NCI-H1092 treated with DMSO at 0.1 percent for 48 hours (cell line): ENCODE results near the gene PRKCE.

Experiments used
- DNase-seq: peaks from one replicate; lab custom pipeline; 2025; lab: John Stamatoyannopoulos, UW

Gene PRKCE

GRCh38 chr2:45936623-45936979 is 285.1 kb downstream of the PRKCE start:
- DNase-seq: no peak

- DNase-seq: no peak
These were observed 286.5 kb downstream of the PRKCE start for GRCh38 chr2:45937990-45938389.

GRCh38 chr2:45938649-45939511 is 287.4 kb downstream of the PRKCE start:
- no peak for DNase-seq

- no peak for DNase-seq
These were observed 290.2 kb downstream of the PRKCE start for GRCh38 chr2:45941531-45942236.

GRCh38 chr2:45942237-45942738 is 290.8 kb downstream of the PRKCE start:
- no peak for DNase-seq

GRCh38 chr2:45943219-45944044 is 292.0 kb downstream of the PRKCE start:
- no peak for DNase-seq

GRCh38 chr2:45944074-45944473 is 292.6 kb downstream of the PRKCE start:
- DNase-seq: no peak

GRCh38 chr2:45945302-45945717 is 293.8 kb downstream of the PRKCE start:
- no peak for DNase-seq

GRCh38 chr2:45946023-45946422 is 294.5 kb downstream of the PRKCE start:
- DNase-seq: no peak

GRCh38 chr2:45950606-45951005 is 299.1 kb downstream of the PRKCE start:
- DNase-seq: no peak

- DNase-seq: no peak
These were observed 299.7 kb downstream of the PRKCE start for GRCh38 chr2:45951025-45951727.

GRCh38 chr2:45952591-45952990 is 301.1 kb downstream of the PRKCE start:
- no peak for DNase-seq

- no peak for DNase-seq
These were observed 302.0 kb downstream of the PRKCE start for GRCh38 chr2:45953376-45954027.

GRCh38 chr2:45954233-45954850 is 302.9 kb downstream of the PRKCE start:
- no peak for DNase-seq

GRCh38 chr2:45957533-45958227 is 306.2 kb downstream of the PRKCE start:
- no peak for DNase-seq

GRCh38 chr2:45960057-45960863 is 308.8 kb downstream of the PRKCE start:
- DNase-seq: no peak

GRCh38 chr2:45962177-45962921 is 310.9 kb downstream of the PRKCE start:
- peak; percentile 22 for DNase-seq

GRCh38 chr2:45963816-45964215 is 312.3 kb downstream of the PRKCE start:
- DNase-seq: no peak
